GM18520 (cell line): ENCODE data around the gene TUBGCP6.

Source experiments
- ATAC-seq: cut with Tn5 transposase; IDR thresholded peaks from one replicate; pipeline ENCODE4 v1.9.1; 2021; ENCODE audit not compliant: unreplicated experiment

The TUBGCP6 gene, protein sequence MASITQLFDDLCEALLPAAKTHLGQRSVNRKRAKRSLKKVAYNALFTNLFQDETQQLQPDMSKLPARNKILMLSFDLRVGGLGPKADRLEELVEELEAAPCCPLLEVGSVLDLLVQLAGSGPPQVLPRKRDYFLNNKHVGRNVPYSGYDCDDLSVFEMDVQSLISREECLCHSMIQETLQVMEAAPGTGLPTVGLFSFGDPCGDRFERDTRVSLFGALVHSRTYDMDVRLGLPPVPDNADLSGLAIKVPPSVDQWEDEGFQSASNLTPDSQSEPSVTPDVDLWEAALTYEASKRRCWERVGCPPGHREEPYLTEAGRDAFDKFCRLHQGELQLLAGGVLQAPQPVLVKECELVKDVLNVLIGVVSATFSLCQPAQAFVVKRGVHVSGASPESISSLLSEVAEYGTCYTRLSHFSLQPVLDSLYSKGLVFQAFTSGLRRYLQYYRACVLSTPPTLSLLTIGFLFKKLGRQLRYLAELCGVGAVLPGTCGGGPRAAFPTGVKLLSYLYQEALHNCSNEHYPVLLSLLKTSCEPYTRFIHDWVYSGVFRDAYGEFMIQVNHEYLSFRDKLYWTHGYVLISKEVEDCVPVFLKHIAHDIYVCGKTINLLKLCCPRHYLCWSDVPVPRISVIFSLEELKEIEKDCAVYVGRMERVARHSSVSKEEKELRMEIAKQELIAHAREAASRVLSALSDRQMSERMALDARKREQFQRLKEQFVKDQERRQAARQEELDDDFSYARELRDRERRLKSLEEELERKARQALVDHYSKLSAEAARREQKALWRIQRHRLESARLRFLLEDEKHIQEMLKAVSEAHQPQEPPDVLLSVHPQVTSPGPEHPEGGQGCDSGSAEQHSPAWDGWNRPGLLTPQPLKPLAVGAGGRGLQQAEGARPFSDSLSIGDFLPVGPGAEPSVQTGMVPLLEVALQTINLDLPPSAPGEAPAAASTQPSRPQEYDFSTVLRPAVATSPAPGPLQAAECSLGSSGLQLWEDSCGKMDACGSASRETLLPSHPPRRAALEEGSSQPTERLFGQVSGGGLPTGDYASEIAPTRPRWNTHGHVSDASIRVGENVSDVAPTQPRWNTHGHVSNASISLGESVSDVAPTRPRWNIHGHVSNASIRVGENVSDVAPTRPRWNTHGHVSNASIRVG (N-terminal part only)

GRCh38 chr22:50244420-50245213 lies at the start of gene TUBGCP6:
TUBGCP6 (minus strand) TSS chr22:50245023; CDS start chr22:50244459, 564 bp downstream.
- peak; percentile 59 for ATAC-seq

- ATAC-seq: no peak
Measured at GRCh38 chr22:50294319-50294656, 49.5 kb upstream of the TUBGCP6 start.

- no peak for ATAC-seq
Measured at GRCh38 chr22:50293441-50294318, 48.9 kb upstream of the TUBGCP6 start.

- ATAC-seq: no peak
Measured at GRCh38 chr22:50292643-50293440, 48.0 kb upstream of the TUBGCP6 start.

DNA sequence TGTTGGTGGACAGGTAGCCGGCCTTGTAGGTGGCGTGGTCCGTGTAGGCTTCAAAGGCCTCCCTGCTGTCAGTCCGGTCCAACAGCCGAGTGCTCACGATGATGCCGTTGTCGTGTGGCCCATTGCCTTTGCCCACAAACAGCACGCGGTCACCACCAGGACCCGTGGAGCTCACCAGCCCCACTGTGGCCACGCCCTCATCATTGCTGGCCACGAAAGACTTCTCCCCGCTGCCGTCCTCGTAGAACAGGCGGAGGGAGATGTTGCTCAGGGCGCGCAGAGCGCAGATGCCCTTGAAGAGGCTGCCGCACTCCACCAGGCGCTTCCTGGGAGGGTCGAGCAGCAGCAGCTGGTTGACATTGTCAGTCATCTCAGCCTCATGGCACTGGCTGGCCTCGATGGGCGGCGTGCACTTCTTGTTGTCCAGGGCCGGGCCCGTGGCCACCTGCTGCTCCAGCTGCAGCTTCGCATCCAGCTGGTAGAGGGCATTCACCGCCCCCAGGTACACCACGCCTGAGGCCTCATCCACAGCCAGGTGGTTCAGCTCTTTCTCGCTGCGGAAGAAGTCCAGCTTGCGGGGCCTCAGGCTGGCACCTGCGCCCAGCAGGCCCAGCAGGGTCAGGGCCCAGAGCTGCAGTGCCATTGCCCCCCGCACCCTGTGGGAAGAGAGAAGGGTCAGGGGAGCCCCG lies 45.3 kb upstream of the TUBGCP6 start:
- no peak for ATAC-seq

DNA sequence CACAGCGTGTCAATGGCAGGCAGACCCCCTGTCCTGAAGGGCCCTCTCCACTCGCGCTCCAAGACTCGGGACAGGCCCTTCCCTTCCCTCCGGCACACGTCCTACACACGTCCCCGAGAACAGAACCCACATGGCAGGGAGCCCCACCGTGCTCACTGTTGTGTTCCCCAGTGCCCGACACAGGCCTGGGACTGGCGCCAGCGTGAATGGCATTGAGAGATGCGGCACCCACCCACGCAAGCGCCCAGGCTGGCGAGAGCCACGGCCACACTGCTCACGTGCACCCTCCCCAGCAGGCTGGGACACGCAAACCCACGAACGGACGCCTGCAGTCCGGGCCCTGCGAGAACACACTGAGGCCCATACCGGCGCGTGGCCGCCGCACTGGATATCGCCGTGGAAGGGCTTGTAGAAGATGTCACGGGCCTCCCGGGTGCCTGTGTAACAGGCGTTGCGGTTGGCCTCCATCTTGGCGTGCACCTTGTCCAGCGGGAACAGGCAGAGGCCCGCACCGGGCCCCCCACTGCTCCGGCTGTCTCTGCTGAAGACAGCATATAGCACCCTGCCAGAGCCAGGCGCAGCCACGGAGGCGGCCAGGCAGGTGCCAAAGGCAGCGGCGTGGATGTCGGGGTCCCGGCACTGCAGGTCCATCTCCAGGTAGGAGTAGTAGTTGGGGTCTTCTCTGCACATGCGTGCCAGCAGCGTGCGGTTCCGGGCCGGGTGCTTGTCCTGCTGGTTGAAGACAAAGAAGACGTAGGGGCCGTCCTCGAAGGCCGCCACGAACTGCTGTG lies 44.5 kb upstream of the TUBGCP6 start:
- ATAC-seq: no peak

DNA sequence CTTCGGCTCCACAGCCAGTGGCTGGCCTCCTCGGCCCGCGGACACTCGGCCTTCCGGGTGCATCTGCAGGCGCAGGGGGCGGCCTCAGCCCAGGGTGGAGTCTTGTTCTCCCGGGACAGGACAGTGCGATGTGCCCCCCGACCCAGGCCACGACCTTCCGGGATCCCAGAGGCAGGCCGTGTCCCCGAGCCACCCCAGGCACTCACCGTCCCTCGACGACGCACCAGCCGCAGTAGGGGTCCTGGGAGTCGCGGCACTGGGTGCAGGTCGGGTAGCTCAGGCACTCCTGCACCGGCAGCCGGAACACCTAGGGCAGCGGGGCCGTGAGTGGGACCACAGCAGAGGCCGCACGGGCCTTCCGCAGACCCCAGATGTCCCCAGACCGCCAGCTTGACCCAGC lies 42.9 kb upstream of the TUBGCP6 start:
- ATAC-seq: no peak

GRCh38 chr22:50286701-50287318 lies 42.0 kb upstream of the TUBGCP6 start:
- no peak for ATAC-seq

- no peak for ATAC-seq
Measured at GRCh38 chr22:50286275-50286674, 41.5 kb upstream of the TUBGCP6 start.

DNA sequence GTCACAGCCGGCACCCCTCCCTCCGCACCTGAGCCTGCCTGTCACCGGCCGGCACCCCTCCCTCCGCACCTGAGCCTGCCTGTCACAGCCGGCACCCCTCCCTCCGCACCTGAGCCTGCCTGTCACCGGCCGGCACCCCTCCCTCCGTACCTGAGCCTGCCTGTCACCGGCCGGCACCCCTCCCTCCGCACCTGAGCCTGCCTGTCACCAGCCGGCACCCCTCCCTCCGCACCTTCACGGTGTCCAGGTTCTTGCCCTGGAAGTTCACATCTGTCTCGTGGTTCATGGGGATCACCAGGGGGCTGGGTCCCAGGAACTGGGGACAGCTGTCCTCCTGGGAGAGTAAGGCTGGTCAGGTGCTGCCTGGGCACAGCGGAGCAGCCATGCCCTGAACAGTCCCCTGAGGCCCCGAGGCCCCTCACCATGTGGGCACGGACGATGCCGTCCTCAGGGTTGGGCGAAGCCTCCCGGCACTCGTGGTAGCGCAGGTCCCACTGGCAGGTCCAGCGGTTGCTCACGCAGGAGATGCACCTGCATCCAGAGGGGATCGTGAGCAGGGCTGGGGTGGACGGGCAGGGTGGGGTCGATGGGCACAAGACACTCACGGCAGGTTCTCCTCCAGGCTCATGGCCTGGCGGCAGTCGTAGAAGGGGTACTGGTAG lies 40.9 kb upstream of the TUBGCP6 start:
- no peak for ATAC-seq

DNA sequence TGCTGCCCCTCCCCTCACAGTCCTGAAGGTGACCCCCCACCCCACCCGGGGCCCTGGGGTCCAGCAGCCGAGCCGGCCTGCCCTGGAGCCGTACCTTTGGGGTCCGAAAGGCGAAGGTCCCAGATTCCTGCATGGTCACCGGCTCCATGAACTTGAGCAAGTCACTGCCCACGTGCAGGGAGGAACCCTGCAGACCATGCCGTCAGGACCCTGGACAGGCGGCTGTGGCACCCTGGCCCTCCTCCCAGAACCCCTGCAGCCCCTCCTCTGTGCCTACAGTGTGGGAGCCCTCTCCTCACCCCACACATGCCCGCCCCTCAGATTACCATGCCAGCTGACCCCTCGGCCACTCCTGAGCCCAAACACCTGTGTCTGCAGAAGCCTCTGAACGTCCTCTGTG lies 39.7 kb upstream of the TUBGCP6 start:
- ATAC-seq: no peak

DNA sequence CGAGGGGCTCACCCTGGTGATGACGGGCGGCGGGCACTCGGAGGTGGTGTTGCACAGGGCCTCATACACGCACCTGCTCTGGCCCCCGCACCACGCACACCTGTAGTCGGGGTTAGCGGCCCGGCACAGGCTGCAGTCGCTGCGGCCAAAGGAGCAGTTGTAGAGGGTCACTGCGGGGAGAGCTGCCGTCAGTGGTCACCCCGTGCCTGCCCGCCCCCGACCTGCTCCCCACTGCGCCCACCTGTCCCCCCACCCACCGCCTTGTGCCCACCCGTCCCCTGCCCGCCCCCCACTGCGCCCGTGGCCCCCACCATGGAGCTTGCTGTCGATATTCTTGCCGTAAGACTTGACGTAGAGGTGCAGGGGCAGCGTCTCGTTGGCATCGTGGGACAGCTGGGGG lies 39.0 kb upstream of the TUBGCP6 start:
- no peak for ATAC-seq

- no peak for ATAC-seq
Measured at GRCh38 chr22:50282361-50283155, 37.7 kb upstream of the TUBGCP6 start.

- ATAC-seq: no peak
Measured at GRCh38 chr22:50281957-50282356, 37.1 kb upstream of the TUBGCP6 start.

DNA sequence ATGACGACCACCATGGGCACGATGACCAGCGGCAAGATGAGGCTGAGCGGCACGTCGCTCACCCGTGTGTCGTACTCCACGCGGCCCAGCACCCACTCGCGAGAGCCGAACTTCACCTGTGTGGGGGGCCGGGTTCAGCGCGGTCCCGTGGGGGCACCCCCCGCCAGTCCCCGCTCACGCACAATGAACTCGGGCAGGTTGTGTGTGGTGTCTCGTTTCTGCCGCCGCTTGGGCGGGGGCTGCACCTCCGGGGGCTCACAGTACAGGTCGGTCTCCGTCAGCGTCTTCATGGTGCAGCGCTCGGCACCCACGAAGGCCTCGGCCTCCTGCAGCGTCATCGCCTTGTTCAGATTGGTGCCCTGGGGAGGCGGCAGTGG lies 36.5 kb upstream of the TUBGCP6 start:
- no peak for ATAC-seq
